ENCODE results near the gene MED26. TPM values are rescaled to one million over a fixed set of nuclear protein-coding genes. Genes with fewer than 3 reads are reported as not detected.

The MED26 gene
- total and polyA plus RNA-seq, 2 of the 13 experiments (the other 11 are each of a cell fraction or from before 2014, with no cell fraction given), result 3.5 to 3.8 TPM

DNA sequence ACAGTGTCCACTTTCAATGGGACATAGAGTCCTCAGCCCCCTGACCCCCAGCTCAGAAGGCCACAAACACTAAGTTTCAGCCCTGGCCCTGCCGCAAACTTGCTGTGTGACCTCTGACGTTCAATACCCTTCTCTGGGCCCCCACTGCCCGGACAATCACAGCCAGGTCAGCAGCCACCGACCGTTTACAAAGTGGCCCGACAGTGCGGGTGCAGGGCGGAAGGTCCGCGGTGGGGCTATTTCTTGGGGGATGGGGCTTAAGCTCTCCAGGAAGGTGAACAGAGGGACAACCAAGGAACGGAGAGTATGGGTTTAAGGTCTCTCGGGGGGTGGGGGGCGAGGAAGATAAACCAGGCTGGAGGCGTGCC is 31.4 kb upstream of the MED26 start (continued):
- TF ChIP-seq, protein P1, sequence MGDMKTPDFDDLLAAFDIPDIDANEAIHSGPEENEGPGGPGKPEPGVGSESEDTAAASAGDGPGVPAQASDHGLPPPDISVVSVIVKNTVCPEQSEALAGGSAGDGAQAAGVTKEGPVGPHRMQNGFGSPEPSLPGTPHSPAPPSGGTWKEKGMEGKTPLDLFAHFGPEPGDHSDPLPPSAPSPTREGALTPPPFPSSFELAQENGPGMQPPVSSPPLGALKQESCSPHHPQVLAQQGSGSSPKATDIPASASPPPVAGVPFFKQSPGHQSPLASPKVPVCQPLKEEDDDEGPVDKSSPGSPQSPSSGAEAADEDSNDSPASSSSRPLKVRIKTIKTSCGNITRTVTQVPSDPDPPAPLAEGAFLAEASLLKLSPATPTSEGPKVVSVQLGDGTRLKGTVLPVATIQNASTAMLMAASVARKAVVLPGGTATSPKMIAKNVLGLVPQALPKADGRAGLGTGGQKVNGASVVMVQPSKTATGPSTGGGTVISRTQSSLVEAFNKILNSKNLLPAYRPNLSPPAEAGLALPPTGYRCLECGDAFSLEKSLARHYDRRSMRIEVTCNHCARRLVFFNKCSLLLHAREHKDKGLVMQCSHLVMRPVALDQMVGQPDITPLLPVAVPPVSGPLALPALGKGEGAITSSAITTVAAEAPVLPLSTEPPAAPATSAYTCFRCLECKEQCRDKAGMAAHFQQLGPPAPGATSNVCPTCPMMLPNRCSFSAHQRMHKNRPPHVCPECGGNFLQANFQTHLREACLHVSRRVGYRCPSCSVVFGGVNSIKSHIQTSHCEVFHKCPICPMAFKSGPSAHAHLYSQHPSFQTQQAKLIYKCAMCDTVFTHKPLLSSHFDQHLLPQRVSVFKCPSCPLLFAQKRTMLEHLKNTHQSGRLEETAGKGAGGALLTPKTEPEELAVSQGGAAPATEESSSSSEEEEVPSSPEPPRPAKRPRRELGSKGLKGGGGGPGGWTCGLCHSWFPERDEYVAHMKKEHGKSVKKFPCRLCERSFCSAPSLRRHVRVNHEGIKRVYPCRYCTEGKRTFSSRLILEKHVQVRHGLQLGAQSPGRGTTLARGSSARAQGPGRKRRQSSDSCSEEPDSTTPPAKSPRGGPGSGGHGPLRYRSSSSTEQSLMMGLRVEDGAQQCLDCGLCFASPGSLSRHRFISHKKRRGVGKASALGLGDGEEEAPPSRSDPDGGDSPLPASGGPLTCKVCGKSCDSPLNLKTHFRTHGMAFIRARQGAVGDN (CRISPR knock-in tag; IDR thresholded peaks at IDR 0.05), result no peak
- TF ChIP-seq ZNF343 (CRISPR knock-in tag; IDR thresholded peaks at IDR 0.05), result no peak
- 0 out of 2 replicates have a peak, but pooled peaks have one; percentile 3 for TF ChIP-seq ZNF619 (CRISPR knock-in tag; IDR thresholded peaks at IDR 0.05)
- TF ChIP-seq AGO2 (optimal IDR thresholded peaks at IDR 0.05; ENCODE audit: low read depth, low read length), result peak; percentile 39
- 0 out of 2 replicates have a peak, but pooled peaks have one; percentile 0 for TF ChIP-seq ZNF709 (CRISPR knock-in tag; IDR thresholded peaks at IDR 0.05)
- TF ChIP-seq MAZ (IDR thresholded peaks at IDR 0.05; ENCODE audit: borderline replicate concordance, low read depth, low read length), result no peak
- TF ChIP-seq MAZ (CRISPR knock-in tag; IDR thresholded peaks at IDR 0.05; ENCODE audit: low read depth), result no peak
- no peak for TF ChIP-seq NCOA2 (CRISPR knock-in tag; IDR thresholded peaks at IDR 0.05)
- TF ChIP-seq SCMH1 (CRISPR knock-in tag; IDR thresholded peaks at IDR 0.05; ENCODE audit: borderline replicate concordance), result no peak
- no peak for TF ChIP-seq ZNF282 (IDR thresholded peaks at IDR 0.05; ENCODE audit: partially characterized antibody)
- TF ChIP-seq CREM (IDR thresholded peaks at IDR 0.05), result no peak
- no peak for TF ChIP-seq CREM (CRISPR knock-in tag; IDR thresholded peaks at IDR 0.05)
- TF ChIP-seq ATM (IDR thresholded peaks at IDR 0.05; ENCODE audit: borderline replicate concordance), result no peak
- TF ChIP-seq SRSF9 (IDR thresholded peaks at IDR 0.05; ENCODE audit: borderline replicate concordance, insufficient read depth, low read depth, low read length, poor library complexity, severe bottlenecking), result no peak
- no peak for TF ChIP-seq TBL1XR1 (IDR thresholded peaks at IDR 0.05; ENCODE audit: borderline replicate concordance, low read length, partially characterized antibody)
- no peak for TF ChIP-seq ZNF780A (CRISPR knock-in tag; IDR thresholded peaks at IDR 0.05)
- TF ChIP-seq, protein P2, sequence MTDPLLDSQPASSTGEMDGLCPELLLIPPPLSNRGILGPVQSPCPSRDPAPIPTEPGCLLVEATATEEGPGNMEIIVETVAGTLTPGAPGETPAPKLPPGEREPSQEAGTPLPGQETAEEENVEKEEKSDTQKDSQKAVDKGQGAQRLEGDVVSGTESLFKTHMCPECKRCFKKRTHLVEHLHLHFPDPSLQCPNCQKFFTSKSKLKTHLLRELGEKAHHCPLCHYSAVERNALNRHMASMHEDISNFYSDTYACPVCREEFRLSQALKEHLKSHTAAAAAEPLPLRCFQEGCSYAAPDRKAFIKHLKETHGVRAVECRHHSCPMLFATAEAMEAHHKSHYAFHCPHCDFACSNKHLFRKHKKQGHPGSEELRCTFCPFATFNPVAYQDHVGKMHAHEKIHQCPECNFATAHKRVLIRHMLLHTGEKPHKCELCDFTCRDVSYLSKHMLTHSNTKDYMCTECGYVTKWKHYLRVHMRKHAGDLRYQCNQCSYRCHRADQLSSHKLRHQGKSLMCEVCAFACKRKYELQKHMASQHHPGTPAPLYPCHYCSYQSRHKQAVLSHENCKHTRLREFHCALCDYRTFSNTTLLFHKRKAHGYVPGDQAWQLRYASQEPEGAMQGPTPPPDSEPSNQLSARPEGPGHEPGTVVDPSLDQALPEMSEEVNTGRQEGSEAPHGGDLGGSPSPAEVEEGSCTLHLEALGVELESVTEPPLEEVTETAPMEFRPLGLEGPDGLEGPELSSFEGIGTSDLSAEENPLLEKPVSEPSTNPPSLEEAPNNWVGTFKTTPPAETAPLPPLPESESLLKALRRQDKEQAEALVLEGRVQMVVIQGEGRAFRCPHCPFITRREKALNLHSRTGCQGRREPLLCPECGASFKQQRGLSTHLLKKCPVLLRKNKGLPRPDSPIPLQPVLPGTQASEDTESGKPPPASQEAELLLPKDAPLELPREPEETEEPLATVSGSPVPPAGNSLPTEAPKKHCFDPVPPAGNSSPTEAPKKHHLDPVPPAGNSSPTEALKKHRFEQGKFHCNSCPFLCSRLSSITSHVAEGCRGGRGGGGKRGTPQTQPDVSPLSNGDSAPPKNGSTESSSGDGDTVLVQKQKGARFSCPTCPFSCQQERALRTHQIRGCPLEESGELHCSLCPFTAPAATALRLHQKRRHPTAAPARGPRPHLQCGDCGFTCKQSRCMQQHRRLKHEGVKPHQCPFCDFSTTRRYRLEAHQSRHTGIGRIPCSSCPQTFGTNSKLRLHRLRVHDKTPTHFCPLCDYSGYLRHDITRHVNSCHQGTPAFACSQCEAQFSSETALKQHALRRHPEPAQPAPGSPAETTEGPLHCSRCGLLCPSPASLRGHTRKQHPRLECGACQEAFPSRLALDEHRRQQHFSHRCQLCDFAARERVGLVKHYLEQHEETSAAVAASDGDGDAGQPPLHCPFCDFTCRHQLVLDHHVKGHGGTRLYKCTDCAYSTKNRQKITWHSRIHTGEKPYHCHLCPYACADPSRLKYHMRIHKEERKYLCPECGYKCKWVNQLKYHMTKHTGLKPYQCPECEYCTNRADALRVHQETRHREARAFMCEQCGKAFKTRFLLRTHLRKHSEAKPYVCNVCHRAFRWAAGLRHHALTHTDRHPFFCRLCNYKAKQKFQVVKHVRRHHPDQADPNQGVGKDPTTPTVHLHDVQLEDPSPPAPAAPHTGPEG (CRISPR knock-in tag; IDR thresholded peaks at IDR 0.05), result no peak; the same call in 1 of the 2 replicates
- peak; percentile 81 for TF ChIP-seq ZMYM3 (CRISPR knock-in tag; IDR thresholded peaks at IDR 0.05)
- 0 out of 2 replicates have a peak, but pooled peaks have one; percentile 28 for TF ChIP-seq PHF21A (CRISPR knock-in tag; IDR thresholded peaks at IDR 0.05)
- no peak for TF ChIP-seq CHCHD3 (CRISPR knock-in tag; IDR thresholded peaks at IDR 0.05)
- TF ChIP-seq ZNF224 (CRISPR knock-in tag; IDR thresholded peaks at IDR 0.05), result 0 out of 2 replicates have a peak, but pooled peaks have one; percentile 16
- peak; percentile 46; the same call in 1 of the 2 replicates for TF ChIP-seq HDAC1 (CRISPR knock-in tag; IDR thresholded peaks at IDR 0.05)
- TF ChIP-seq ZFP36 (IDR thresholded peaks at IDR 0.05; ENCODE audit: borderline replicate concordance, low read depth, low read length, partially characterized antibody), result no peak
